AG08396 (cell line): Measurements from ENCODE around the gene IFT27.

ENCODE experiments used
- DNase-seq: peaks from one replicate; pipeline ENCODE4 v3.0.0; 2012; ENCODE audit warnings: low spot score, mixed read lengths

The IFT27 gene, protein sequence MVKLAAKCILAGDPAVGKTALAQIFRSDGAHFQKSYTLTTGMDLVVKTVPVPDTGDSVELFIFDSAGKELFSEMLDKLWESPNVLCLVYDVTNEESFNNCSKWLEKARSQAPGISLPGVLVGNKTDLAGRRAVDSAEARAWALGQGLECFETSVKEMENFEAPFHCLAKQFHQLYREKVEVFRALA

DNA sequence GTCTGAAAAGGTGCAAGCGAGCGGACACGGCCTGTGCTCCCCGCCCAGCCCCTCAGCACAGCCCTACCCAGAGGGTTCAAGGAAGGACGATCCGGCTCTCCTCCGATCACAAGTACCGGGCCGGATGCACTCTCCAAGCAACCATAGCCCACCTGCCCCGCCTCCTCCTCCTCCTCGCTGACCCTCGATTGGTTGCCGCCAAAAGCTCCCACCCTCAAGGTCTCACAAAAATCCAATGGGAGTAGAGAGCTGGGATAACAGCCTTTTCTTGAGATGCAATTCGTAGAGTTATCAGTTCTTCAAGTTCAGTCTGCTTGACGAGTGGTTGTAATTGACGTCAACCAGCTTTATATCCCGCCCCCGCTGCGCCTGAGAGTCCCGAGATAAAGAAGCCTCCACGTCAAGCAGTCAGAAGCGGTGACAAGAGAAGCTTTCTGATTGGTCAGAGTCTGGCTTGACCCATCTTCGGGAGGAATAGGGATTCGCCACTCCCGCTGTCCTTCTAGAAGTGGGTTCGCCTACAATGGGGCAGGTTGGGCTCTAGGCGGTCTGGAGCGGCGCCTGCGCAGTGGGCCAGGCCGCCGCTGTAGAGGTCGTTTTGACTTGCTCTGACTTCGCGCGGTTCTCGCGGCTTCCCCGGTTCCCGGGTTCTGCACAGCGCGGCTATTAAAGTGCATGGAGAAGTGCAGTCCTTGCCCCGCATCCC lies at the start of gene IFT27:
TSS of gene IFT27 (minus strand) at position 156 of the 706 bp plus-strand sequence. CDS start 412 bp downstream, outside the sequence.
- peak; percentile 100 for DNase-seq

DNA sequence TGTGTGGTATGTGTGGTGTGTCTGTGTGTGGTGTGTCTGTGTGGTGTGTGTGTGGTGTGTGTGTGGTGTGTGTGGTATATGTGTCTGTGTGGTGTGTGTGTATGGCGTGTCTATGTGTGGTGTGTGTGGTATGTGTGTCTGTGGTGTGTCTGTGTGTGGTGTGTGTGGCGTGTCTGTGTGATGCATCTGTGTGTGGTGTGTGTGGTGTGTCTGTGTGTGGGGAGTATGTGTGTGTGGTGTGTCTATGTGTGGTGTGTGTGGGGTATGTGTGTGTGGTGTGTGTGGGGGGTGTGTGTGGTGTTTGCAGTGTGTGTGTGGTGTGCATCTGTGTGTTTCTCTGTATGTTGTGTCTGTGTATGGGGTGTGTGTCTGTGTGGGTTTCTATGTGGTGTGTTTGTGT lies 48.7 kb upstream of the IFT27 start:
- DNase-seq, result no peak

DNA sequence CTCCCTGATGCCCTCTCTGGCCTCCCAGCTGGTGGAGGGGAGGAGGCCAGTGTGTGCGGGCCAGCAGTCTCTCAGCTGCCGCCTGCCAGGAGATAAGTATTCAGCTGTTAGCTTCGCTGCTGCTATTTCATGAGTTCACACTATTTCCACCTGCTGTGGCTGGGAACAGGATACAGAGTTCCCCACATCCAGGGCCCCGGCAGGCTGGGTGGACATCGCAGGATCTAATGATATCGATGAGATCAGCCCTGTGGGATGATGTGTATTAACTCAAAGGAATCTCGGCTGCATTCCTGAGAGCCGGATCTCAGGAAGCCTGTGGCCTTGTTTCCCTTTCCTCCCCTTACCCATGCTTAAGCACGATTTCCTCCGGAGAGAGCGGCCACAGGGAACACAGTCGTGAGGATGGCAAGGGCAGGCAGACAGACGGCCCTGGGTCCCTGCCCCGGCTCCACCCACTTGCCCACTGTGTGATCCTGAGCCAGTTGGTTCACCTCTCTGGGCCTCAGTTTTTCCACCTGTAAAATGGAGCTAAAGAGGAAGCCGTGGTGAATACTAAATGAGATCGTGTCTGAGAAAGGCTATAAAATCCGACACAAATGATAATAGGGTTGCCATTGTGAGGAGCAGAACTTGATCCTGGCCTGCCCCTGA lies 47.4 kb upstream of the IFT27 start:
- no peak for DNase-seq

DNA sequence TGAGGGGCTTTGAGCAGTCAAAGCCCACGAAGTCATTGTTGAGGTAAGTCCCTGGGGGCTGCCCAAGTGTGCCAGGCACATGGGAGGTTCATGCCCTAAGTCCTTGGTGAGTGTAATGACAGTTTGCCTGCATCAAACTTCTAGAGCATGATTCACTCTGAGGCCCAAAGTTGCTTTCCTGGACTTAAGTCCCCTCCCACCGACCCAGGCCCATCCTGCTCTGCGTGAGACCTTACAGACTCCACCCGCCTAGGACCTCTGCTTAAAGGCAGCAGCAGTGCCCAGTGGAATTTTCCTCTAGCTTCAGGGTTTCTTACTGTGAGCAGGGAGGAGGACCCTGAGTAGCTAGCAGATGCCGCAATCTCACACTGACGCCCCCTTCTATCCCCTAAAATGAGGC lies 46.7 kb upstream of the IFT27 start:
- DNase-seq, result no peak

DNA sequence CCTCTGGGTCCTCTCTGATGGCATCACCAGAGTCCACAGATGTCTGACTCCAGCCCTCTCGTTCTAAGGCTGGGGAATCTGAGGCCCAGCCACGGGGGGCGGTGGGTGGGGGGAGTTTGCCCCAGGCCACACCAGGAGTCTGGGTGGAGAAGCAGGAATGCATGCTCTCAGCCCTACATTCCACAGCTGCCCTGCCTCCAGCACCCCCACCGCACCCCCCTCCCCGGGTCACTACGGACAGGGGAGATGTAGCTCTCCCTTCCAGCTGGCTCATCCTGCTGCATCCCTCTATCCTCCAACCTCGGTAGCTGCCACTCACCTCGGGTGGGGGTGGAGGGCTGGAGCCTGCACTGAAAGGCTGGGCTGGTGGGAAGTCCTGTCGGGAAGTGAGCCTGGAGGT lies 43.2 kb upstream of the IFT27 start:
- DNase-seq, result no peak

DNA sequence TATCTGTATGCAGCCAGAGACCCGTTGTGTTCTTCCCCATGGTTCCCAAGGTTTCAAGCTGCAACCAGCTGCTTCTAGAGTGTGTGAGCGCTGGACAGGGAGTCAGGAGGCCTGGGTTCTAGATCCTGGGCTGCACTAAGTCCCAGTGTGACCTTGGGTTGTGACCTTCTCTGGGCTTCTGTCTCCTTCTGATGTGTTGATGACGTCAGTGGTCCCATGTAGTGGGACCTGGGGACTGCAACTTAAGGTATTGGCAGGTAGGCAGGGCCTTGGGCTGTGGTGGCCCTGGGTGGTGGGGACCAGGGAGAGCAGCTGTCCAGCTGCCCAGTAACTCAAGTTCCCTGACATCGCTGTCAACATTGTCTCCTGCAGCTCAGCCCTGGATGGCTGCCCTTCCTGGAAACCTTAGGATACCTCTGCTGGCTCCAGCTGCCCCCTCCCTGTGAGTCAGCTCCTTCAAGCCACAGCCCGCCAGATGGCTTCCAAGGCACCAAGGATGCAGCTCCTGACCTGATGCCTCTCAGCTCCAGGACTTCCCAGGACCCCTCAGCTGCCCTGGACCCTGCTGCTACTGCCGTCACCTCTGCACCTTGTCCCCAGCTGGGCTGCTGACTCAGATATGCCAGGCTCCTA lies 42.2 kb upstream of the IFT27 start:
- no peak for DNase-seq

DNA sequence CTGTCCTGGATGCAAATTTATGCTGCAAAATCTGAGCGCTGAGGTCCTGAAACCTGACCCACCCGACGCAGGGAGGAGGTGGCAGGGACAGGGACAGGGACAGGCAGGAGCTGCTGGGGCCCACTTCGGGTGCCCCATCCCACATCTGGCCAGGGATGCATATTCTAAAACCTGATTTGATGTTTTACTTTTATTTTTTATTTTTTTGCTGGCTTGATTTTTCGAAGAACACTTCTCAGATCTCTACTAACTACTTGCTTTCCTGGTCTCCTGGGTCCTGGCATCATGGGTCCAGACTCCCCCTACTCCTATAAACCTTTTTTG lies 41.6 kb upstream of the IFT27 start:
- no peak for DNase-seq

DNA sequence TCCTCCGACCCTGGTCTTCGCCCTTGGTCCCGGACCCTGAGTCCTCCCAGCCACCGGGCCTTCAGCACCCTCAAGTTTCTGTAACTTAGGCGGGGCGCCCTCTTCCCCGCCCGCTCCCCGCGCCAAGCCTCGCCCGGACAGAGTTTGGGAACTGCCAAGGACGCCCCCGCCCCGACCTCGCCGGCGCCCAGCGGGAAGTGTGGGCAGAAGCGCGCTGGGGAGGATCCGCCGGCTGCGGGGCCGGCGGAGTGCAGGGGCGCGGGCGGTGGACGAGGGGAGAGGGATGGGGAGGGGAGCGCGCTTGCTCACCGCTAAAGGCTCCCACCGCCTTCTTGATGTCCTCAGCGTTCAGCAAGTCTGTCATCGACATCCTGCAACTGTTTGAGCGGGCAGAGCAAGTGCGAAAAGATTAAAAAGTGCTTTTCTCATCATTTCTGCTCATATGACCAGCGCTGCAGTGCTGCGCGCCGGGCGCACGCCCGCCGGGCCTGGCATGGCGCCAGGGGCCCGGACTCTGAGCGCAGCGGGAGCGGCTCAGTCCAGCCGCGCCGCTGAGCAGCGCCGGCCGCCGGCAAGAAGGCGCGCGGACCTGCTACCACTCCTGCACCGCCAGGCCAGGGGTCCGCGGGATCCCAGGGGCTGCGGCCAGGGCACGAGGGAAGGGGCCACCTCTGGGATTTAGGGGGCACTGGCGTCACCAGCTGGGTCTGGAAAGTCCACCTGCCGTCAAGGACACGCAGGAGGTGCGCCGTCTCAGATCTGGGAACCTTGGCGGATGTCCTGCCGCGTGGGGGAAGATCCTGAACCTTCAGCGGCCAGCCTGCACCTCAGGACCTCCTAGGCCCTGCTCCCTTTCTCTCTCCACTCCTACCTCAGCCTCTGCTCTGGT lies 41.0 kb upstream of the IFT27 start, which contains the start of gene PVALB:
TSS of gene PVALB (minus strand) at position 400 of the 889 bp plus-strand sequence. CDS start at position 370, 30 bp downstream.
- DNase-seq, result peak; percentile 75

DNA sequence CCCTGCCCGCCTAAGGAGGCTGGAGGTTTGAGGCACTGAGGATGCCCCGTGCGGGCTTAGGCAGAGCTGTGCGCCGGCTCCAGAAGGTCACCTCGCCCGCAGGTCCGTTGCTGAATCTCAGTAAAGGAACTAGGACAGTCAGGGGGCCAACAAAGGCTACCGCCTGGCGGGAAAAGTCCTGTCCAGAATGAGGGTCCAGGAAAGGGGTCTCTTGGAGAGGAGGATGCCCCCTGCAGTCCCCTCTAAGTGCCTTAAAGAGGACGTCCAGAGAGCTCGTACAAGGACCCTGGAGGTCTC lies 40.4 kb upstream of the IFT27 start:
- DNase-seq, result no peak

DNA sequence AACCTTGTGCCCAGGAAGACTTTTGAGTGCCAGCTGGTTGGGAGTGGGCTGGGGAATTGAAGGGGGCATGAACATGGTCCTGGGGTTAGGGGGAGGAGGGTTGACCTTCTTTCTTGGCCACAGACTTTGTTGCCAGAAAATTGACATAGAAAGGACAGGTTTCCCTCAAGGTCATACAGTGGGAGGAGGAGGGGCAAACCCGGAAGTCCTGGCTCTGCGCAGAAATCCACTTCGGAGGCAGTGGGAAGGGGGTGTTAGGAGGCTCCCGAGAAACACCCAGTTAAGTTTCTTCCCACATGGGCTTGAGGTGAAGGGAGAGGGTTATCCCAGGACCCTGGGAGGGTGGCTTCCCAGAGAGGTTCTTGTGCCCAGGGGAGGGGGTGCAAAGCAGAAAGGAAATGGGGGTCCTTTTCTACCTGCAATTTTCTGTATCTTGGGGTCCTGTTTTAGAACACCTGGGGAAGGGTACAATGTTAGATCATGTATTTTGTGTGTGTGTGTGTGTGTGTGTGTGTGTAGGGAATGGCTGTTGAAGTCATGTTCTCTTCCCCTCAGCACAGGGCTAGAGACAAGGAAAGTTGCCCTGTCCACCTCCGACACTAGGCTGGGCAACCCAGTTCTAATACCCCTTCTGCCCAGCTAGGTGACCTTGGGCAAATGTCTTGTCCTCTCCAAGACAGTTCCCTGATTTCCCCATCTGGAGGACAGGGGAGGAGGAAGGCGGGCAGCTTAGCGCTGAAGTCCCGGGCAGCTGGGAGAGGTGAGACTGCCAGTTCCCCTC lies 39.8 kb upstream of the IFT27 start:
- no peak for DNase-seq

DNA sequence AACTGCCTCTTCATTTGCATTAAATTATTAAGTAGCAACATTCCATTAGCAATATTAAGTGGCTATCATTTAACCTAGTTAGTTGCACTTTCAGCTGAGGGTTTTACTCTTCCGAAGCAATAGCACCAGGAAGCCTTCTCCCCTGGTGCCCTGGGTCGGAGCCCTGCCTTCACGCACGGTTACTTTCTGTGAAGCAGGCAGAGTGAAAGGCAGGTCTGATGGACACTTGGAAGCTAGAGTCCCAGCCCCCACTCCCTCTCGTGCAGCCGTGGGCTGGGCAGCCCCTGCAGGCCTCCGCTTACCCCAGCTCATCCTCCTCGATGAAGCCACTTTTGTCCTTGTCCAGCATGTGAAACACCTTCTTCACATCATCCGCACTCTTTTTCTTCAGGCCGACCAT lies 38.9 kb upstream of the IFT27 start:
- DNase-seq, result no peak

DNA sequence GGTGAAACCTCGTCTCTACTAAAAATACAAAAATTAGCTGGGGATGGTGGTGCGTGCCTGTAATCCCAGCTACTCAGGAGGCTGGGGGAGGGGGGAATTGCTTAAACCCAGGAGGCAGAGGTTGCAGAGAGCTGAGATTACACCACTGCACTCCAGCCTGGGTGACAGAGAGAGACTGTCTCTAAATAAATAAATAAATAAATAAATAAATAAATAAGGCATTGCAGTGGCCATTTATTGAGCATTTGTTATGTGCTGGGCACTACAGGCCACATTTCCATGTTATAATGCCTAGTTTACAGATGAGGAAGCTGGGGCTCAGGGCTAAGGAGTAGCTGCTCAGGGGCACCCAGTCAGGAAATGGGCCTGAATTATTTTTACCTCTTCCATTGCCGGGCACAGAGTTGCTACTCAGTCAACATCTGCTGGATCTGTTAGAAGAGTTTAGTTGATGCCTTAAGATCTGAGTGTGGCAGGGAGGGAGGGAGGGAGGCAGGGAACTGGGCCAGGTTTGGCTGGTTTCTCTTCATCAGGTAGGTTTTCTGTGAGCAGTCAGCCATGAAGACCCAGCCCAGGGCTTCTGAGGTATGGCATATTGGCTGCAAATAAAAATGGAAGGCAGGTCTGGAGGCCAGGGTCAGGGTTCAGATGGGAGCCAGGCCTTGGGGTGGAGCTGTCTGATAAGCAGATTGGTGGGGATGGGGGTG lies 35.3 kb upstream of the IFT27 start:
- no peak for DNase-seq

DNA sequence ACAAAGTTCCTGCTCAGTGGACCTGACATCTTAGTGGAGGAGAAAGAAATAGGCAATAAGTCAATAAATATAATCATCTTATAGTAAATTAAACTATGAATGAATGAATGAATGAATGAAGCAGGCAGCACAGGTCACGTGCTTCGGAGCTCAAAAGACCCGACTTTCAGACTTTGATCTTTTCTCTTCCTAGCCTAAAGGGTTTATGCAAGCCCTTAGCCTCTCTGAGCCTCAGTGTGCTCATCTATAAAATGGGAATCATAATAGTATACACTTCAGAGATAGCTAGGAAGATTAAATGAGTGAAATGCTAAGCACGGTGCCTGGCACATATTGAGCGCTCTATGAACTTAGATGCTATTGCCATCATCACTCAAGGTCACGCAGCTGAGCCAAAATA lies 33.4 kb upstream of the IFT27 start:
- no peak for DNase-seq

DNA sequence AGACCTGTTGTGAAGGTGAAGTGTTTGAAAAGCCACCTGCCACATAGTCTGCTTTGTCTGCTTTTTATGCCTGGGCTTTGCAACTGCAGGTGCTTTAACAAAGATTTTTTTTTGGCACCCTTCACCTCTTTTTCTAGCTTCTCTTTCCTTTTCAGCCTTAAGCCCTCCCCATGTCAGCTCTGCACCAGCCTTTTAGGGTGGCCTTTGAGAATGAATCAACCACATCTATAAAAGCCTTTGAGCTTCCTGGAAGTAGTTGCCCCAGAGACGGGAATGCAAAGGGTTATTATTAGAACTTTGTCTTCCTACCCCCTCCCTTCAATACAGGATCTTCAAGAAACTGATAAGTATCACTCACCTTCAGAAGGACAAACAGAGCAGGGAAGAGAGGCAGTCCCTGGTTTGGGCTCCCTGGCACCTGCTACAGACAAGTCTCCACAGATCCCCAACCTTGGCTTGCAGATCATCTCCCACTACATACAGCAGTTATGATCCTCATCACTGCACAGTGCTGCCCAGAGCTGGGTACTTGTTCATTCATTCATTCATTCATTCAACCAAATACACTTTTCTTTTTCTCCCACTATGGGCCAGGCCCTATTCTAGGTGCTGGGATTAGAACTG lies 32.9 kb upstream of the IFT27 start:
- no peak for DNase-seq

DNA sequence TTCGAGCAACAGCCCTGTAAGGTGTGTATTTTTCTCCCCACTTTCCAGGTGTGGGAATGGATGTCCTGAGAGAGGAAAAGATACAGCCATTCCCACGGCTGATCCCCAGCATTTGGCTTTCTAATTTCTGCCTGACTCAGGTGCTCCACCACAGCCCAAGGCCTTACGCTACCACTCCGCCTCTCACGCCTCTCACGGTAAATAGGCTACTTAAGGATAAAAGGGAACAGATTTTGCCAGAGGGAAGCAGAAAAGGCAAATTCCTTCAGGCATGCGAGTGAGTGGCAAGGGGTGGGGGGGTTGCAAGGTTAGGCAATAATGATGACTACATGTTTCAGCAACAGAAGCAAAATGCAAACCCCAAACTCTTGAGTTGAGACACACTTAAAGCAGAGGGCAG lies 31.7 kb upstream of the IFT27 start:
- no peak for DNase-seq

DNA sequence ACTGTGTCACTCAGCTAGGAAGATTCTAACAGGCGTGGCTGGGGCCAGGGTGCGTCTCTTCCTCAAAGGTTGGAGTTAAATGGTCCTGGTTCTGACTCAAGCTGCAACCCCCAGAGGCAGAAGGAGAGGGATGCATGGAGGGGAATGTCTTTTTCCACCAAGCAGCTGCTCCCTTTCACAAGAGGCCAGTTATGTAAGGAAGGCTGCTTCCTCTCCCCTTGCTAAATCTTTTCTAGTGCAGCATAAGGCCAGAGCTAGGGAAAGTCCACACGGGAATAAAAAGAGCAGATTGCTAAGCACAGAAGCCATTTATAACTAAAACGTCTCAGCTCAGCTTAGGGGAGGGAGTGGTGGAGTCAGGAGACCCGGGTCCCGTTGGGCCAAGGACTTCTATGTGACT lies 30.9 kb upstream of the IFT27 start:
- no peak for DNase-seq

DNA sequence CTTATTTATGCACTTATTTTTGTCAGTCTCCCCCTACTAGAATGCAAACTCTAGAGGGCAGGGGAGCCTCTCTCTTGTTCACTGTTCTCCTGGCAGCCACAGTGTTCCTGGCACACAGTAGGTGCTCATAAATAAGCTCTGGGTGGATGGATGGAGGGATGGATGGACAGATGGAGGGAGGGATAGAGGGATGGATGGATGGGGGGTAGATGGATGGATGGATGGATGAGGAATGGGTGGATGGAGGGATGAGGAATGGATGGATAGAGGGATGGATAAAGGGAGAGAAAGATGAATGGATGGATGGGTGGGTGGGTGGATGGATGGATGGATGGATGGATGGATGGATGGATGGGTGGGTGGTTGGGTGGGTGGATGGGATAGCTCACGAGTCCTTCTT lies 27.4 kb upstream of the IFT27 start:
- no peak for DNase-seq

DNA sequence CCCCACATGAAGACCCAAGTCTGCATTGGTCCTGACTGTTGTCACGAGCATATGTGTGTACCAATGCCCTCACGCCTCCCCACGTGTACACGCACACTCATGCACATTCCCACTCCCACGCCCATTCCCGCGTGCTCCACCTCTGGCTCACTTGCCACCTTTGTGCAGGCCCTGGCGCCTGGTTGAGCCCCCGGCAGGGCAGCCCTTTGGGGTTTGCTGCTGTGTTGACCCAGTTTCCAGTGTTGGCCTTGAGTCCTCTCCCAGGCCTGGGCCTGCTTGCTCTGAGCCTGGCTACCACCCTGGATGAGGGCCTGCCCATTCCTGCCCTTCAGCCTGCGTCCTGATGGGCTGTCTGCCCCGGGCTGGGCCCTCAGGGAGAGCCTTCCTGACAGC lies 22.8 kb upstream of the IFT27 start:
- DNase-seq, result no peak

DNA sequence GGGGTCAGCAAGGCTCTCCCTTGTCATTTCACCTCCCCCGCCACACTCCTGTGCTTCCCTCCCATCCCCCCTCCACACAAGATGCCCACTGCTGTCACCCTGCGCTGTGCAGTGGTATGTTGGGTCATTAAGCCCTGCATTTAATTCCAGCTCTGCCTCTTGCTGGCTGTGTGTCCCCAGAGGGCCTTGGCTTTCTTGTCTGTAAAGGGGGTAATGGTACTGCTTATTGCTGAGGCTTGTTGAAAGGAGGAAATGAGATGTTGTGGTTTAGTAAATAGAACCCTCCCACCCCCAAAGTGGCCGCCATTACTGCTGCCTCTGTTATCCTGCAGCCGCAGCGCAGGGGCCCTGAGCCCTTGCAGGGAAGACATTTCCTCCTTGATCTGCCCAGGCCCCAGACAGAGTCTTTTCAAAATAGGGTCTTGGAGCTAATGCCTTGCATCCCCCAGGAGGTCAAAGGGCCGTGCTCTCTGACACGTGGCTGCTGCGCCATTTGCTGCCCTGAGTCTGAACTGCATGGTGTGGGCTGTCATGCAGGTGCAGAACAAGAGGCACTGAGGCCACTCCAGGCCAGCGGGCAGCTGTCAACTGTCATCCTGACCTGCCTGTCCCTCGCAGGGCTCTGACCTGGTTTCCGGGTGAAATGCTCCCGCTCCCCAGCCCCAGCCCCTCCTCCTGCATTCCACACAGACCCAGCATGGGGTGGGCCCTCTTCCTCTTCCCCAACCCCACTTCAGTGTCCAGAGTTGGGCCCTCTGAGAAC lies 22.2 kb upstream of the IFT27 start:
- DNase-seq, result no peak

DNA sequence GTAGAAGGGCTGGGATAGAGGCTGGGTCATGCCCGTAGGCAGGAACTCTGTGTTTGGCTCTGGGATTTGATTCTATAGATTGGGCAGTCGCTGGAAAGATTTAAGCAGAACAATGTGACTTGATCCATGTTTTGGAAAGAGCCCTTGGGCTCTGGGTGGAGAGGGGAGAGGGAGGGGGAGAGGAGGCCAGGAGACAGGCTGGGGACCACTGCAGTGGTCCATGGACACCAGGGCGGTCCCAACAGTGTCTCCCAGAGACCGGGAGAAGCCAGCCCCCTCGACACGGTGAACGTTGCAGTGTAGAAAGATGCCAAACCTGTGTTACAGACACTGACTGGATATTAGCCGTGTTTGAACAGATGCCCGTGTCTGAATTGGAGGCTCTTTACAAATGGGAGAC lies 21.5 kb upstream of the IFT27 start:
- DNase-seq, result no peak
